ENCODE measurements around the gene CTNND2.
"Not testable (repeated sequence)": the region's sequence is repeated elsewhere in the genome, so short reads cannot be mapped to it uniquely, and the experiment has no call there.

CTNND2 gene

GRCh38 chr5:11012295-11012694 lies 892.0 kb downstream of the CTNND2 start:
- TF ChIP-seq JUND (IDR thresholded peaks at IDR 0.05; ENCODE audit: low read depth): no peak
- DNase-seq (ENCODE audit: low read depth in 1 of 2, low spot score in 1 of 2): no peak
- in situ Hi-C loops (cut with HindIII; ENCODE audit: low pct_unique_long_range_greater_than_20kb, low sequenced_read_pairs): no loop called here

GRCh38 chr5:11010429-11011210 lies 893.6 kb downstream of the CTNND2 start:
- no peak for DNase-seq (ENCODE audit: low read depth in 1 of 2, low spot score in 1 of 2)
- in situ Hi-C loops (cut with HindIII; ENCODE audit: low pct_unique_long_range_greater_than_20kb, low sequenced_read_pairs): no loop called here
- TF ChIP-seq JUND (IDR thresholded peaks at IDR 0.05; ENCODE audit: low read depth): no peak

- in situ Hi-C loops (cut with HindIII; ENCODE audit: low pct_unique_long_range_greater_than_20kb, low sequenced_read_pairs): no loop called here
- no peak for DNase-seq (ENCODE audit: low read depth in 1 of 2, low spot score in 1 of 2)
- TF ChIP-seq JUND (IDR thresholded peaks at IDR 0.05; ENCODE audit: low read depth): no peak
These were observed 894.7 kb downstream of the CTNND2 start for GRCh38 chr5:11009576-11009975.

GRCh38 chr5:11007269-11007870 lies 896.9 kb downstream of the CTNND2 start:
- no peak for TF ChIP-seq JUND (IDR thresholded peaks at IDR 0.05; ENCODE audit: low read depth)
- DNase-seq (ENCODE audit: low read depth in 1 of 2, low spot score in 1 of 2): no peak
- in situ Hi-C loops (cut with HindIII; ENCODE audit: low pct_unique_long_range_greater_than_20kb, low sequenced_read_pairs): no loop called here

GRCh38 chr5:11004523-11004922 lies 899.7 kb downstream of the CTNND2 start:
- DNase-seq (ENCODE audit: low read depth in 1 of 2, low spot score in 1 of 2); in situ Hi-C loops (cut with HindIII; ENCODE audit: low pct_unique_long_range_greater_than_20kb, low sequenced_read_pairs): not testable (repeated sequence)

- in situ Hi-C loops (cut with HindIII; ENCODE audit: low pct_unique_long_range_greater_than_20kb, low sequenced_read_pairs): no loop called here
These were observed 903.5 kb downstream of the CTNND2 start for GRCh38 chr5:11000515-11001353.

GRCh38 chr5:10999714-11000113 lies 904.5 kb downstream of the CTNND2 start:
- in situ Hi-C loops (cut with HindIII; ENCODE audit: low pct_unique_long_range_greater_than_20kb, low sequenced_read_pairs): no loop called here
- TF ChIP-seq JUND (IDR thresholded peaks at IDR 0.05; ENCODE audit: low read depth): no peak

More at GRCh38 chr5:11000515-11001353, 903.5 kb downstream of the CTNND2 start:
- no peak for TF ChIP-seq JUND (IDR thresholded peaks at IDR 0.05; ENCODE audit: low read depth)
- no peak for DNase-seq (ENCODE audit: low read depth in 1 of 2, low spot score in 1 of 2)

GRCh38 chr5:10995891-10996290 lies 908.4 kb downstream of the CTNND2 start:
- in situ Hi-C loops (cut with HindIII; ENCODE audit: low pct_unique_long_range_greater_than_20kb, low sequenced_read_pairs): no loop called here
- TF ChIP-seq JUND (IDR thresholded peaks at IDR 0.05; ENCODE audit: low read depth): no peak
- no peak for DNase-seq (ENCODE audit: low read depth in 1 of 2, low spot score in 1 of 2)

More at GRCh38 chr5:10999714-11000113, 904.5 kb downstream of the CTNND2 start:
- no peak for DNase-seq (ENCODE audit: low read depth in 1 of 2, low spot score in 1 of 2)

GRCh38 chr5:10994091-10994986 lies 909.9 kb downstream of the CTNND2 start:
- in situ Hi-C loops (cut with HindIII; ENCODE audit: low pct_unique_long_range_greater_than_20kb, low sequenced_read_pairs): no loop called here
- TF ChIP-seq JUND (IDR thresholded peaks at IDR 0.05; ENCODE audit: low read depth): no peak
- DNase-seq (ENCODE audit: low read depth in 1 of 2, low spot score in 1 of 2): no peak

- no peak for TF ChIP-seq JUND (IDR thresholded peaks at IDR 0.05; ENCODE audit: low read depth)
- DNase-seq (ENCODE audit: low read depth in 1 of 2, low spot score in 1 of 2): no peak
- in situ Hi-C loops (cut with HindIII; ENCODE audit: low pct_unique_long_range_greater_than_20kb, low sequenced_read_pairs): no loop called here
These were observed 913.6 kb downstream of the CTNND2 start for GRCh38 chr5:10990634-10991033.

- in situ Hi-C loops (cut with HindIII; ENCODE audit: low pct_unique_long_range_greater_than_20kb, low sequenced_read_pairs): no loop called here
- DNase-seq (ENCODE audit: low read depth in 1 of 2, low spot score in 1 of 2): no peak
- TF ChIP-seq JUND (IDR thresholded peaks at IDR 0.05; ENCODE audit: low read depth): no peak
These were observed 914.5 kb downstream of the CTNND2 start for GRCh38 chr5:10989577-10990263.
